ENCODE measurements around the gene TECRL.

Gene TECRL

DNA sequence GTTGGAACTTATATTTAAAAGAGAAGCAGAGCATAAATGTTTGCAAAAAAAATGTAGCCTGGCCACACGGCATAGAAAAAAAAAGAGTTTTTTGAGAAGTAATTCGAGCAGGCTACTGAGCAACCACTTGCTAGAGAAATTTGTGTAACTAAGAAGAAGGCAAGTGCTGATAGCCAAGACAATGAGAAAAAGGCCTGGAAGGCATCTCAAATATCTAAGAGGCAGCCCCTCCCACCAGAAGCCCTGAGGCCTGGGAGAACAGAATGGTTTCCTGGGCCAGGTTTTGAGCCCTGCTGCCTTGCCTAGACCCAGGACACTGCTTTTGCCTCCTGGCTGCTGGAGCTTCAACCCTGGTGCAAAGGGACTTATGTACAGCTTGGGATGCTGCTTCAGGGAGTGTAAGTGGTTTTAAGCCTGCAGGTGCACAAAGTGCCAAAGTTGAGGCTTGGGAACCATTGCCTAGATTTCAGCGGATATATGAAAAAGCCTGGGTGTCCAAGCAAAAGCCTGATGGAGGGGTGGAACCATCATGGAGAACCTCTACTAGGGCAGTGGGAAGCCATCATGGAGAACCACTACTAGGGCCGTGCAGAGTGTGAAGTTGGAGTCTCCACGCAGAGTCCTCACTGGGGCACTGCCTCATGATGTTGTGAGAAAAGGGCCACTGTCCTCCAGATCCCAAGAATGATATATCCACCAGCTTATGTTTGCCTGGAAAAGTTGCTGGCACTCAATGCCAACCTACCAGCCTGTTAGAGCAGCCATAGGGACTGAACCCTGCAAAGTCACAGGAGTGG lies 9.7 kb downstream of the TECRL start:
- DNase-seq (ENCODE audit: insufficient read length, low spot score) = no peak
- no peak for FAIRE-seq
- TF ChIP-seq, protein P1, sequence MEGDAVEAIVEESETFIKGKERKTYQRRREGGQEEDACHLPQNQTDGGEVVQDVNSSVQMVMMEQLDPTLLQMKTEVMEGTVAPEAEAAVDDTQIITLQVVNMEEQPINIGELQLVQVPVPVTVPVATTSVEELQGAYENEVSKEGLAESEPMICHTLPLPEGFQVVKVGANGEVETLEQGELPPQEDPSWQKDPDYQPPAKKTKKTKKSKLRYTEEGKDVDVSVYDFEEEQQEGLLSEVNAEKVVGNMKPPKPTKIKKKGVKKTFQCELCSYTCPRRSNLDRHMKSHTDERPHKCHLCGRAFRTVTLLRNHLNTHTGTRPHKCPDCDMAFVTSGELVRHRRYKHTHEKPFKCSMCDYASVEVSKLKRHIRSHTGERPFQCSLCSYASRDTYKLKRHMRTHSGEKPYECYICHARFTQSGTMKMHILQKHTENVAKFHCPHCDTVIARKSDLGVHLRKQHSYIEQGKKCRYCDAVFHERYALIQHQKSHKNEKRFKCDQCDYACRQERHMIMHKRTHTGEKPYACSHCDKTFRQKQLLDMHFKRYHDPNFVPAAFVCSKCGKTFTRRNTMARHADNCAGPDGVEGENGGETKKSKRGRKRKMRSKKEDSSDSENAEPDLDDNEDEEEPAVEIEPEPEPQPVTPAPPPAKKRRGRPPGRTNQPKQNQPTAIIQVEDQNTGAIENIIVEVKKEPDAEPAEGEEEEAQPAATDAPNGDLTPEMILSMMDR (IDR thresholded peaks at IDR 0.05; ENCODE audit: insufficient read depth, missing control alignments) = no peak

DNA sequence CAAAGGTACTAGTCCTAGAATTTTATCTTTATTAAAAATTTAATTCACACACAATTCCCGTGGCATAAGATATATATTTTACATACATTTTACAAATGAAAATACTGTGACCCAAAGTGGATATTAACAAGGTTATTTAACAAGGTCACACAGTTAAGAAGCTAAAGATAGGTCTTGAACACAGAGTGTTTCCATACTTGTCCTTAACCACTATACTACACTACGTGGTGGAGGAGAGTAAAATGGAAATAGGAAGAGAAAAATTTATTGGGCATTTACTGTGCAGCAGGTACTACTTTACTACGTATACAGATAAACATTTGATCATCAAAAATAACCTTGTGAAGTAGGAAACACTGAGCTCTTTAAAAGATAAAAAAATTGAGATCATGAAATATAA lies 14.8 kb downstream of the TECRL start:
- DNase-seq (ENCODE audit: insufficient read length, low spot score) (no peak), FAIRE-seq (no peak)
- TF ChIP-seq, protein P1 (IDR thresholded peaks at IDR 0.05; ENCODE audit: insufficient read depth, missing control alignments) = no peak

DNA sequence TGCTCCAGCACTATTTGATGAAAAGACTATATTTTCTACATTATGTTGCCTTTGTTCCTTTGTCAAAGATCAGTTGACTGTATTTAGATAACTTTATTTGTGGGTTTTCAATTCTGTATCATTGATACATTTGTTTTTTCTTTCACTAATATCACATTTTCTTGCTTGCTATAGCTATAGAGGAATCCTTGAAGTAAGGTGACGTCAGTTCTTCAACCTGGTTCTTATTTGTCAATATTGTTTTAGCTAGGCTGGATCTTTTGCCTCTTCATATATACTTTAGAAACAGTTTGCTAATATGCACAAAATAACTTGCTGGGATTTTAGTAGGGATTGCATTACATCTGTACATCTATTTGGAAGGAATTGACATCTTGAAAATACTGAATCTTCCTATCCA lies 21.0 kb downstream of the TECRL start:
- DNase-seq (ENCODE audit: insufficient read length, low spot score) (no peak), FAIRE-seq (no peak)
- TF ChIP-seq, protein P1 (IDR thresholded peaks at IDR 0.05; ENCODE audit: insufficient read depth, missing control alignments) = no peak

DNA sequence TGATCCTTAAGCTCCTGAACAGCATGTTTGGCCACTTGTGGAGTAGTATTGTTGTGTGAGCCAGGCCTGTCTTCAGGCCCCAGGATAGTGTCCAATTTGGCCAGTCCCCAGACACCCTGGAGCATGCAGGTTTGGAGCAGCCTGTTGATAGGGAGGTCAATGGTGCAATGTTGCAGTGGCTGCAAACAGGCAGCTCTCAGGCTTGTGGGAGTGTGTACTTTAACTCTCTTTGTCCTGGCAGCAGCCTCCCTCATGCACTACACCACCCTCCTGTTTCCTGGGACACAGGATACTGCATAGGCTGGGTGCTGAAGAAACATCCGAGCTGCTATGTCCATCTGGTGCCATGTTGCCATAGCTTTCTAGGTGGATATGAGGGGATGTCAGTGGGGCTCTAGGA lies 24.0 kb downstream of the TECRL start:
- TF ChIP-seq, protein P1 (IDR thresholded peaks at IDR 0.05; ENCODE audit: insufficient read depth, missing control alignments) = no peak
- FAIRE-seq (no peak), DNase-seq (ENCODE audit: insufficient read length, low spot score) (no peak)

DNA sequence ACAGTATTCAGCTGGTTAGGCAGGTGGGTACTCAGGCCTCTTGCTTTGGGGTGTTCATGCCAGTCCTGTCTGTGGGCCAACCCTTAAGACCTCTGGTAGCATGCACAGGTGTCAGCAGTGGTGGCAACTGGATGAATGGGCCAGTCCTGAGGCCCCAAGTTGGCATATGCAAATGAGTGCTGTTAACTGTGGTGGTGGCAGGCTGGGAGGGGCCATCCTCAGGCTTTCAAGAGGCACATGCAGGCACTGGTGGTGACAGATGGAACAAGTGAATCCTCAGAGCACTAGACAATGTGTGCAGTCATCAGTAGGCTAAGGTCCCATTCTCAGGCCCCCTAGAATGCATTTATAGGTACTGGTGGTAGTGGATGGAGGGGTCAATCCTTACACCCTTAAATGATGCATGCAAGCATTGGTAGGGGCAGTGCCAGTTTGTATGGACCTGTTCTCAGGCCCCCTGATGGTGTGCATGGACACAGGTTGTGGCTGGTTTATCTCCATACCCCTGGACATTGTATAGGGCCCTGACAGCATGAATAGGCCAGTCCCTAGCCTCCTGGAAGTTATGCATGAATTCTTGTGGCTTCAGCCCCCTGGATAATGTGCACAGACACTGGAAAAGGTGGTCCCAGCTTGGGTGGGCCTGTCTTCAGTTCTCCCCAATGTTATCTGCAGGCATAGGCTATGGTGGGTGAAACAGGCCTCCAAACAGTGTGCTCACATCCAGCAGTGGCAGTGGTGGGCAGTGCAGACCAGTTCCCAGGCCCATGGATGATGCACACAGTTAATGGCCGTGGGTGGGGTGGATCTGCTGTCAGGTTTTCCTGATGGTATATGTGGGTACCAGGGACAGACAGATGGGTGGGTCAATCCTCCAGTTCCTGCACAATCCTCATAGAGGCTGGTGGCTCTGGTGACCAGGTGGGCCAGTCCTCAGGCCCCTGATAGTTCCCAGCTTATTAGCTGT lies 24.7 kb downstream of the TECRL start:
- TF ChIP-seq, protein P1 (IDR thresholded peaks at IDR 0.05; ENCODE audit: insufficient read depth, missing control alignments) = no peak
- no peak for FAIRE-seq
- no peak for DNase-seq (ENCODE audit: insufficient read length, low spot score)

DNA sequence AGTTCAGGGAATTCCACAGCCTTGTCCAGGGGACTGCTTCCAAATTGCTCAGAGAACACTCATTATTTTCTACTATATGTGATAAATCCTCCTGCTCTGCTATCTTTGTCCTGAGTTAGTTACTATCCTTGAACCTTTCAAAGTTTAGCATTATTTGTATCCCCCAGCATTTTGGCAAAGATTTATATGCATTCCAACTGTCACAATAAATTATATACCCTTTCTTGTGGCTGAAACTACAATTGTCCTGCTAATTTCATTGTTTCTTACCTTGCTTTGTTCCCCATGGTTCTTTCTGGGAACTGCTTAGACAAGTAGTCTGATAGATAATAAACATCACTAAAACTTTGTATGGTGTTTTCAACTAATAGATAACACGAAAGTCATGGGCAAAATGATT lies 40.5 kb downstream of the TECRL start:
- FAIRE-seq = no peak
- DNase-seq (ENCODE audit: insufficient read length, low spot score) = no peak
- TF ChIP-seq, protein P1 (IDR thresholded peaks at IDR 0.05; ENCODE audit: insufficient read depth, missing control alignments) = no peak

All from D721Med (cell line).